Astrocyte (in vitro differentiated cells and primary cell): Measurements from ENCODE around the gene DDX31. TPM values are rescaled to one million over a fixed set of nuclear protein-coding genes. Genes with fewer than 3 reads are reported as not detected.

ENCODE experiments used
- DNase-seq: peaks from one replicate; pipeline ENCODE4 v3.0.0-alpha.2; 2010; ENCODE audit warnings: low read depth
- FAIRE-seq: peaks from 2 replicates; lab custom pipeline; 2011; peaks lifted over from hg19 to GRCh38; lab: Jason Lieb, UNC
- H2AFZ ChIP-seq: 2 replicates; pipeline ENCODE4 v1.6.0; 2012; ENCODE audit warnings: low read depth, low read length, inconsistent platforms
- H3K27ac ChIP-seq: 2 replicates; pipeline ENCODE4 v1.5.1; 2011; ENCODE audit warnings: low read depth, low read length, inconsistent platforms
- H3K27me3 ChIP-seq: 2 replicates; pipeline ENCODE4 v1.6.0; 2011; ENCODE audit warnings: low read length, inconsistent platforms; ENCODE audit not compliant: insufficient read depth
- H3K36me3 ChIP-seq: 2 replicates; pipeline ENCODE4 v1.5.1; 2011; ENCODE audit warnings: low read length, inconsistent platforms; ENCODE audit not compliant: insufficient read depth
- H3K4me1 ChIP-seq: 2 replicates; pipeline ENCODE4 v1.5.1; 2011; ENCODE audit warnings: low read length, inconsistent platforms; ENCODE audit not compliant: insufficient read depth
- H3K4me2 ChIP-seq: 2 replicates; pipeline ENCODE4 v1.6.0; 2012; ENCODE audit warnings: low read length, inconsistent platforms
- H3K4me3 ChIP-seq: 2 replicates; pipeline ENCODE4 v1.5.1; 2011; ENCODE audit warnings: low read depth, mild to moderate bottlenecking, low read length, inconsistent platforms; ENCODE audit not compliant: insufficient read depth
- H3K79me2 ChIP-seq: 2 replicates; pipeline ENCODE4 v1.6.0; 2012; ENCODE audit warnings: mild to moderate bottlenecking, low read length, inconsistent platforms; ENCODE audit not compliant: insufficient read depth
- H3K9ac ChIP-seq: 2 replicates; pipeline ENCODE4 v1.6.0; 2012; ENCODE audit warnings: mild to moderate bottlenecking, low read length, inconsistent platforms
- H3K9me3 ChIP-seq: 2 replicates; pipeline ENCODE4 v1.5.1; 2012; ENCODE audit warnings: low read depth, mild to moderate bottlenecking, low read length, inconsistent platforms; ENCODE audit not compliant: insufficient read depth
- H4K20me1 ChIP-seq: 2 replicates; pipeline ENCODE4 v1.6.0; 2012; ENCODE audit warnings: low read length, inconsistent platforms; ENCODE audit not compliant: insufficient read depth
- H3K27ac Mint-ChIP-seq: one replicate; pipeline ENCODE4 v1.8.0; 2021; ENCODE audit warnings: mild to moderate bottlenecking, mixed read lengths; ENCODE audit not compliant: unreplicated experiment
- H3K27me3 Mint-ChIP-seq: one replicate; pipeline ENCODE4 v1.8.0; 2021; ENCODE audit warnings: low read depth, mixed read lengths; ENCODE audit not compliant: unreplicated experiment
- H3K36me3 Mint-ChIP-seq: one replicate; pipeline ENCODE4 v1.8.0; 2021; ENCODE audit warnings: low read depth, mixed read lengths; ENCODE audit not compliant: unreplicated experiment
- H3K4me1 Mint-ChIP-seq: one replicate; pipeline ENCODE4 v1.8.0; 2021; ENCODE audit warnings: low read depth, mixed read lengths; ENCODE audit not compliant: unreplicated experiment
- H3K4me3 Mint-ChIP-seq: one replicate; pipeline ENCODE4 v1.8.0; 2021; ENCODE audit warnings: mild to moderate bottlenecking, moderate library complexity, mixed read lengths; ENCODE audit not compliant: unreplicated experiment
- H3K9me3 Mint-ChIP-seq: one replicate; pipeline ENCODE4 v1.8.0; 2021; ENCODE audit warnings: mild to moderate bottlenecking, mixed read lengths; ENCODE audit not compliant: unreplicated experiment
- CTCF ChIP-seq: IDR thresholded peaks from 2 replicates; pipeline ENCODE4 v1.5.1; 2011; ENCODE audit warnings: low read depth, mild to moderate bottlenecking, inconsistent platforms, low read length, moderate library complexity; ENCODE audit not compliant: insufficient read depth
- EZH2 ChIP-seq: IDR thresholded peaks from 2 replicates; pipeline ENCODE4 v1.6.1; 2012; ENCODE audit warnings: mild to moderate bottlenecking, low read length, inconsistent platforms; ENCODE audit not compliant: insufficient read depth
- total RNA-seq: library from RNA; stranded (reverse); gene quantifications from 2 replicates; pipeline ENCODE4 v1.2.1, GENCODE V29; 2021

The DDX31 gene
- total RNA-seq, 1 donor from 2014 or later, result 20.5 TPM

- no peak overlapping the region for H2AFZ ChIP-seq
- H3K4me1 ChIP-seq, result peaks cover 6% of the 10 kb centered on the region
- H3K27me3 ChIP-seq, result peaks cover 91% of the 10 kb centered on the region
- no peaks in the 10 kb centered on the region for H3K79me2 ChIP-seq
- H3K27me3 Mint-ChIP-seq, result peaks cover 62% of the 10 kb centered on the region
- DNase-seq (no peak), FAIRE-seq (no peak)
- TF ChIP-seq CTCF (no peak), EZH2 (peak; percentile 71)
- H3K27ac Mint-ChIP-seq, result peak overlapping the region; percentile 47
- H3K9me3 ChIP-seq, result peaks cover 9% of the 10 kb centered on the region
- H3K36me3 Mint-ChIP-seq, result peaks cover 2% of the 10 kb centered on the region
- no peak overlapping the region for H3K4me3 ChIP-seq
- no peaks in the 10 kb centered on the region for H3K36me3 ChIP-seq
- H3K4me3 Mint-ChIP-seq, result no peak overlapping the region
- H3K9ac ChIP-seq, result no peak overlapping the region
- peaks cover 14% of the 10 kb centered on the region for H3K9me3 Mint-ChIP-seq
- H3K4me1 Mint-ChIP-seq, result peaks cover 23% of the 10 kb centered on the region
- no peak overlapping the region for H3K4me2 ChIP-seq
- peaks cover 65% of the 10 kb centered on the region for H4K20me1 ChIP-seq
- no peak overlapping the region for H3K27ac ChIP-seq
These were observed 83.6 kb downstream of the DDX31 start for GRCh38 chr9:132585954-132586829.

GRCh38 chr9:132584601-132585560, 84.9 kb downstream of the DDX31 start:
- H3K4me3 ChIP-seq, result no peak overlapping the region

More at GRCh38 chr9:132584601-132585560, 84.9 kb downstream of the DDX31 start:
- peaks cover 2% of the 10 kb centered on the region for H3K36me3 Mint-ChIP-seq
- H3K27me3 ChIP-seq, result peaks cover 93% of the 10 kb centered on the region
- peaks cover 9% of the 10 kb centered on the region for H3K9me3 ChIP-seq
- peaks cover 6% of the 10 kb centered on the region for H3K4me1 ChIP-seq
- peaks cover 14% of the 10 kb centered on the region for H3K9me3 Mint-ChIP-seq
- H3K27me3 Mint-ChIP-seq, result peaks cover 62% of the 10 kb centered on the region
- H3K79me2 ChIP-seq, result no peaks in the 10 kb centered on the region
- peak; percentile 3 for DNase-seq
- no peak overlapping the region for H3K9ac ChIP-seq
- no peak overlapping the region for H3K27ac ChIP-seq
- H3K4me3 Mint-ChIP-seq, result no peak overlapping the region
- H3K4me2 ChIP-seq, result peak overlapping the region; percentile 31
- no peak overlapping the region for H2AFZ ChIP-seq
- FAIRE-seq, result no peak
- TF ChIP-seq CTCF (no peak), EZH2 (peak; percentile 41)
- peak overlapping the region; percentile 47 for H3K27ac Mint-ChIP-seq
- peaks cover 23% of the 10 kb centered on the region for H3K4me1 Mint-ChIP-seq
- H4K20me1 ChIP-seq, result peaks cover 65% of the 10 kb centered on the region
- H3K36me3 ChIP-seq, result no peaks in the 10 kb centered on the region
